Right lobe of liver (tissue), 4 donors: Measurements from ENCODE around the gene CATSPERD.

ENCODE experiments used
- POLR2A ChIP-seq: fragments of 450-650 bp; IDR thresholded peaks from one replicate; pipeline ENCODE4 v1.6.1; 2017; ENCODE audit warnings: antibody characterized with exemption, mild to moderate bottlenecking
- TF ChIP-seq, protein P1 (sequence below), 4 donors: fragments of 200-600 bp in 3 of 4; fragments of 450-650 bp in 1 of 4; IDR thresholded peaks; one replicate each; pipeline versions ENCODE4 v1.5.1 to v1.8.0; 2016 to 2022; ENCODE audit warnings: antibody characterized with exemption in 4 of 4, mild to moderate bottlenecking in 2 of 4
- donor health status: DM: no; HTN: no; CAD: no.
- donor health status: DM: no; HTN: no; CAD: no.
- donor health status: DM: no; HTN: yes; CAD: no.

DNA sequence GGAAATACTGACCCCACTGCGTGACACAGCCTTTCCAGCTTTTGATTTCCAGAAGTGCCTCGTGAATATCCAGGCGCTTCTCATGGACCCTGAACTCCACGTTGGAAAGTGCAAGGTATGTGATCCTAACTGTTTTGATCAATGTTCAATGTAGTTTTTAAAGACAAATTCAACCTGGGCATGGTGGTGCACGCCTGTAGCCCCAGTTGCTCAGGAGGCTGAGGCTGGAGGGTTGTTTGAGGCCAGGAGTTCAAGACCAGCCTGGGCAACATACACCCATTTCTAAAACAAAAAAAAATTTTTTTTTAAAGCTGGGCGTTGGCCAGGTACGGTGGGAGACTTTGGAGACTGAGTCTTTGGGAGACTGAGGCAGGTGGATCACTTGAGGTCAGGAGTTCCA lies 31.3 kb downstream of the CATSPERD start:
- TF ChIP-seq, protein P1, sequence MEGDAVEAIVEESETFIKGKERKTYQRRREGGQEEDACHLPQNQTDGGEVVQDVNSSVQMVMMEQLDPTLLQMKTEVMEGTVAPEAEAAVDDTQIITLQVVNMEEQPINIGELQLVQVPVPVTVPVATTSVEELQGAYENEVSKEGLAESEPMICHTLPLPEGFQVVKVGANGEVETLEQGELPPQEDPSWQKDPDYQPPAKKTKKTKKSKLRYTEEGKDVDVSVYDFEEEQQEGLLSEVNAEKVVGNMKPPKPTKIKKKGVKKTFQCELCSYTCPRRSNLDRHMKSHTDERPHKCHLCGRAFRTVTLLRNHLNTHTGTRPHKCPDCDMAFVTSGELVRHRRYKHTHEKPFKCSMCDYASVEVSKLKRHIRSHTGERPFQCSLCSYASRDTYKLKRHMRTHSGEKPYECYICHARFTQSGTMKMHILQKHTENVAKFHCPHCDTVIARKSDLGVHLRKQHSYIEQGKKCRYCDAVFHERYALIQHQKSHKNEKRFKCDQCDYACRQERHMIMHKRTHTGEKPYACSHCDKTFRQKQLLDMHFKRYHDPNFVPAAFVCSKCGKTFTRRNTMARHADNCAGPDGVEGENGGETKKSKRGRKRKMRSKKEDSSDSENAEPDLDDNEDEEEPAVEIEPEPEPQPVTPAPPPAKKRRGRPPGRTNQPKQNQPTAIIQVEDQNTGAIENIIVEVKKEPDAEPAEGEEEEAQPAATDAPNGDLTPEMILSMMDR (IDR thresholded peaks at IDR 0.05): no peak
- no peak for TF ChIP-seq POLR2A
